Activated CD4-positive, alpha-beta T cell treated with anti-CD3 and anti-CD28 coated beads, Interleukin-10, Interleukin-2, amounts not matched to agents 100 ng/mL and 50 ng/mL, durations not matched to agents 16 hours and 8 hours (primary cell): ENCODE results near the gene CLCN1.

Source experiments
- DNase-seq: peaks from one replicate; pipeline ENCODE4 v3.0.0-alpha.2; 2020

Gene CLCN1

GRCh38 chr7:143296686-143297085 lies 19.2 kb upstream of the CLCN1 start:
- DNase-seq, result no peak

- no peak for DNase-seq
Measured at GRCh38 chr7:143299346-143299745, 16.6 kb upstream of the CLCN1 start.

DNA sequence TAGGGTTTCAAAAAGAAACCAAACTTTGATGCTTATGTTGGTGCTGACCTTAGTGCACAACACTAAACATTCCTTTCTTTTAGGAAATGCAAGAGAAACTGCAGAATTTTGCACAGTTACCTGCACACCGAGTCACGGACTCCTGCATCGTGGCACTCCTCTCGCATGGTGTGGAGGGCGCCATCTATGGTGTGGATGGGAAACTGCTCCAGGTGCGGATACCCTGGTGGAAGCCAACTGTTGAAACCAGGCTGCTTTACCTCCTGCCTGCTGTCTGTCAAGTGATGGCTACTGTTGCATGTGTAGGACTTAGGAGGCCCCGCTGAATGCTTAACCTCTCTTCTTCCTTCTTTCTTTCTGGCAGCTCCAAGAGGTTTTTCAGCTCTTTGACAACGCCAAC lies 16.1 kb upstream of the CLCN1 start:
- DNase-seq, result peak; percentile 63

GRCh38 chr7:143300959-143301935 lies 14.7 kb upstream of the CLCN1 start:
- no peak for DNase-seq

- DNase-seq, result no peak
Measured at GRCh38 chr7:143303733-143304132, 12.2 kb upstream of the CLCN1 start.

GRCh38 chr7:143304938-143305337 lies 11.0 kb upstream of the CLCN1 start:
- DNase-seq, result no peak

GRCh38 chr7:143305423-143306070 lies 10.4 kb upstream of the CLCN1 start:
- DNase-seq, result peak; percentile 66

- no peak for DNase-seq
Measured at GRCh38 chr7:143308632-143309031, 7.3 kb upstream of the CLCN1 start.

- no peak for DNase-seq
Measured at GRCh38 chr7:143314127-143314526, 1.8 kb upstream of the CLCN1 start.

DNA sequence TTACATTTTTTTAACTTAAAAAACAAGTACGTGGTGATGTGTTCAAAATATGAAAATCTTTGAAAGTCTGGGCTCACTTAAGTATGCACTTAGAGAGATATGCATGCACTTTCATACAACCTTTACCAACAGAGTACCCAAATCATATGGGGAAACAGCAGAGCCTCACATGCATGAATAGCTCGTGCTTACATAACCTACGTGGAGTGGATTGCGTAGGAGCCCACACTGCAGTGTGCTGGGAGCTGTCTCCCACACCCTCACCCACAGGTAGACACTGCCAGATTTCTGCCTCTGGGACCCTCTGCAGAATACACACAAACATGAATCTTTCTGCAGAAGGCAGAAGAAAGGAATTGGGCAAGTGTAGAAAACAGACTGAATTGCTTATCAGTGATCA lies 581 bp downstream of the CLCN1 start:
- DNase-seq, result no peak

DNA sequence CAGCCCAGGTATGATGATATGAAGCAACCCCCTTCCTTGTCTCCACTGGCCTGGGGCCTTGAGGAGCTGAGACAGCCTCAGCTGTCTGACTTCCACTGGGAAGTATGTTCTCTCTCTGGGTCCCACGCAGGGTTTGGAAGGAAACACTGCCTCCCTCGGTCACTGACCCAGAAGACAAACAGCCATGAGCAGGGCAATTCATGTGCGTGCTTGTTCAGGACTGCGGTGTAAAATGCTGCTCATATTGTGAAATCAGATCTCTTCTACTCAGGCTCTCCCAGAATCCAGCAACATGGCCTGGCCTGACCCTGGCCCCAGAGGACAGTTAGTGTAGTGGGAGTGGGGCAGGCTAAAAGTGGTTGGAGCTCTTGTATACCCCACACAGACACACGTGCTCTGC lies 2.8 kb downstream of the CLCN1 start:
- no peak for DNase-seq

DNA sequence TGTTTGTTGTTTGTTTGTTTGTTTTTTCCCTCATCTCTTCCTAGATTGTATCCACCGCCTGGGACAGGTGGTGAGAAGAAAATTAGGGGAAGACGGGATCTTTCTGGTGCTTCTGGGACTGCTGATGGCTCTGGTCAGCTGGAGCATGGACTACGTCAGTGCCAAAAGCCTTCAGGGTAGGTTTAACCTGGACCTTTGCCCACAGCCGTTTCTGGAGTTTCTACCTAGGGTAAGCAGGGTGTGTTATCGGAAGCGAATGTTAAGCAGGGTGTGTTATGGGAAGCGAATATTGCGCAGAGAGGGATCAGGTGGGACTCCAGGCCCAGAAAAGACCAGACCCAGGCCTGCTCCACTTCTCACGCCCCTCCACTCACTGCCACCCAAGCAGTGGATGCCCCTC lies 4.7 kb downstream of the CLCN1 start:
- DNase-seq, result no peak

DNA sequence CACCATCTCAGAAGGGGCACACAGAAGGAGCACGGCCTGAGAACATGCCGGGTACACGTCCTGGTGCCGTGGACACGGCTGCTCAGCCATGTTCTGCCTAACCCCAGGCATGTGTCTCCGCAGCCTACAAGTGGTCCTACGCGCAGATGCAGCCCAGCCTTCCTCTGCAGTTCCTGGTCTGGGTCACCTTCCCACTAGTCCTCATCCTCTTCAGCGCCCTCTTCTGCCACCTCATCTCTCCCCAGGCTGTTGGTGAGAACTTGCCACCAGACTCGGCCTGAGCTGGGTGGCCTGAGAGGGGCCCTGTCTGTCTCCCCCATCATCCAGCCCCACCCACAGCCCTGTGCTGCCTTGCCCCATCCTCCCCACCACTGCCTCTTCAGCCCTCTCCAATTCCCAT lies 5.3 kb downstream of the CLCN1 start:
- no peak for DNase-seq

GRCh38 chr7:143321734-143322133 lies 5.8 kb downstream of the CLCN1 start:
- DNase-seq, result no peak

- no peak for DNase-seq
Measured at GRCh38 chr7:143322760-143323633, 7.1 kb downstream of the CLCN1 start.

GRCh38 chr7:143323653-143324052 lies 7.7 kb downstream of the CLCN1 start:
- no peak for DNase-seq

DNA sequence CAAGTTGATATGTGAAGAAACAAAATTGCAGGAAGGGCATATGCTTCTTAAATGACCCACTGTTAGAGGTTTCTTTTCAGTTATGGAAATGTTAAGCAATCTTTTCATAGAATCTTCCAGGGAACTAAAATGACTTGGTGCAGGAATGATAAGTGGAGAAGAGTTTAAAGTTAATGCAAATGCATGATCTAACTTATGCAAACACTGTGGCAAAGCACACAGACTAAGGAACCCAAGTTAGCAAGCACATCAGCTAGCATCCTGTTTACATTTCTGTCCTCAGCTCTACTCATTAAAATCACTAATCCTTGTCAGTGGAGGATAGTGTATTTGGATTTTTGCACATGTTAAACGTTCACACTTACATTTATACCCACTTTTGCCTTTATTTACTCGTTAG lies 9.3 kb downstream of the CLCN1 start:
- DNase-seq, result no peak

DNA sequence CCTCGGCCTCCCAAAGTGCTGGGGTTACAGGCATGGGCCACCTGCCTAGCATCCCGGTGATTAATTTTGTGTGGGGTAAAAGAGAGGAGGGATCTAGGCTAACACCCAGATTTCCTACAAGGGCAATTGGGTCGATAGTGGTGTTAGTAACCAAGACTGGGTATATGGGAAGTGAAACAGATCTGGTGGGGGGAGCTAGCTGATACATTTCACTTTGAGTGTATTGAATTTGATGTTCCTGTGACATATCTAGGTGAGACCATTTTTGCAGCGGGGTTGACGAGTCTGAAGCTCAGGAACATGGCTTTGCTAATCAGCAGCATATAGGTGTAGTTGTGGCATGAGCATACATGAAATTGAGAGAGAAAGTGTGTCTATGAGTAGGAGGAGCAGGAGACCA lies 12.0 kb downstream of the CLCN1 start:
- DNase-seq, result no peak

- no peak for DNase-seq
Measured at GRCh38 chr7:143329471-143330170, 13.7 kb downstream of the CLCN1 start.

DNA sequence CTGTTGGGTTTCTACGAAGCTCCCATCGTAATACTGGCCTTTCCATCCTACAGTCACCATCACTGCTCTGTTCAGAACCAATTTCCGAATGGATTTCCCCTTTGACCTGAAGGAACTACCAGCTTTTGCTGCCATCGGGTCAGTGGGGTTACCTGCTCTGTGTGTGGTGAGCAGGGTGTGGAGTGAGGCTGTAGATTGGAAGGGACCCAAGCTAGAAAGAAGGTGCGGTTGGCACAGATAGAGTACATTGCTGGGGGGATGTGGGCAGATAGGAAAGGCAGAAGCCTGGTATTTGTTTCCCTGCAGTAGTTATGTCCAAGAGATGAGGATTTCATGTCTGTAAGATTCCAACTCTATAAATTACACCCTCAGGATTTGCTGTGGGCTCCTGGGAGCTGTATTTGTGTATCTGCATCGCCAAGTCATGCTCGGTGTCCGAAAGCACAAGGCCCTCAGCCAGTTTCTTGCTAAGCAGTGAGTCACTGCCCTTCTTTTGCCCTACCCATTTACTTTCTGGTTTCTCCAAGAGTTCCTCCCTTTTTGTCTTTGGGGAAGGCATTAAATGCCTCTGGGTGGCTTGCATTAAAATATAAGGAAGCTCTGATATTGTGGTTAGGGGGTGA lies 15.4 kb downstream of the CLCN1 start:
- no peak for DNase-seq

- DNase-seq, result no peak
Measured at GRCh38 chr7:143334244-143334643, 18.3 kb downstream of the CLCN1 start.

DNA sequence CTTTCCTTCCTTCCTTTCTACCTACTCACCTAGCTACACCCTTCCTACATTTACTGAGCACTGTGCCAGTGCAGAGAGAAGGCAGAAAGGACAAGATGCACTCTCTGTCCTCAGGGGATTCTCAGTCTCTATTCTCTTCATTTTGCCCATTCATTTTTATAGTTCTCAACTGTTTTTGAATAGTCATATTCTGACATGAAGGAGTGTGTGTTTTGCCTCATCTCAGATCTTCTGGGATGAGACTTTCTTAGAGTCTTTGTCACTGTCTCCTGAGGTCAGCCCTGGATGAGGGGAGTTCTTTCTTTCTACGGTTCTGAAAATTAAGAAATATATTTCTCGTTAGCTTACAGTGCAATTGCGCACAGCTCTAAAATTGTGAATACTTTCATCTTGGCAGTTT lies 21.3 kb downstream of the CLCN1 start:
- DNase-seq, result no peak
